ENCODE results near the gene ZNF511. TPM values are rescaled to one million over a fixed set of nuclear protein-coding genes. Genes with fewer than 3 reads are reported as not detected.
A peak's percentile ranks its signal among the peaks of the same experiment; 100 is the strongest.

Gene ZNF511
- total and polyA plus RNA-seq, 2 of the 4 experiments (the other 2 are of a cell fraction): 13.6 to 32.6 TPM

- 80% methylated on average over 1 of the region's 8 CpGs; no CpG with 5 or more reads in 1 of the 2 experiments for WGBS, 2 experiments (ENCODE audit: extremely low coverage in 2 of 2, insufficient read length in 1 of 2)
- no peak overlapping the region for H4K8ac ChIP-seq (ENCODE audit: low read depth in 2 of 2, low read length in 2 of 2)
- H4K5ac ChIP-seq (ENCODE audit: low read depth, low read length): no peak overlapping the region
- no peak overlapping the region for H3K9ac ChIP-seq (ENCODE audit: low read depth, low read length)
- H3K4me3 ChIP-seq (ENCODE audit: insufficient read depth, low read depth, low read length): no peak overlapping the region
- no TSS peak for BruUV-seq (replicated peaks)
- H3K4me1 ChIP-seq (ENCODE audit: control insufficient read depth, insufficient read depth, low read length): peaks cover 8% of the 10 kb centered on the region
- in situ Hi-C loops (cut with MboI; ENCODE audit: low sequenced_read_pairs): no loop called here
- no peak overlapping the region for H2BK5ac ChIP-seq (ENCODE audit: low read depth, low read length, poor library complexity, severe bottlenecking)
- H3K56ac ChIP-seq (ENCODE audit: extremely low read depth, insufficient read depth, low read length): no peak overlapping the region
- H3K4me2 ChIP-seq (ENCODE audit: low read depth, low read length): no peak overlapping the region
- H4K91ac ChIP-seq (ENCODE audit: insufficient read depth, low read depth, low read length): no peak overlapping the region
- H3K36me3 ChIP-seq (ENCODE audit: control insufficient read depth, insufficient read depth, low read length): peaks cover 14% of the 10 kb centered on the region; the same call in 1 of the 2 replicates
- peaks cover 11% of the 10 kb centered on the region; the same call in 1 of the 2 replicates for H3K9me1 ChIP-seq (ENCODE audit: insufficient read depth, low read length)
- no peaks in the 10 kb centered on the region for H3K9me3 ChIP-seq (ENCODE audit: control insufficient read depth, insufficient read depth, low read length)
- no peak overlapping the region for H3K4ac ChIP-seq (ENCODE audit: low read depth, low read length)
- no peak overlapping the region for H2BK20ac ChIP-seq (ENCODE audit: low read depth, low read length)
- POLR2A ChIA-PET (ENCODE audit: unreplicated experiment): no interaction called here
- H2BK15ac ChIP-seq (ENCODE audit: low read depth, low read length): no peak overlapping the region
- H2AK5ac ChIP-seq (ENCODE audit: low read depth, low read length): no peak overlapping the region
- intact Hi-C loops (cut with micrococcal nuclease): no loop called here
- CTCF ChIA-PET: no interaction called here
- H3K27ac ChIP-seq (ENCODE audit: insufficient read depth, low read length): no peak overlapping the region
- peaks cover 24% of the 10 kb centered on the region for H4K20me1 ChIP-seq (ENCODE audit: insufficient read depth, low read length)
- H3K14ac ChIP-seq (replicated peaks; ENCODE audit: low read depth, low read length): no peak overlapping the region
- no peaks in the 10 kb centered on the region for H3K27me3 ChIP-seq (ENCODE audit: control insufficient read depth, insufficient read depth, low read length)
- TF ChIP-seq NFE2L2 (IDR thresholded peaks at IDR 0.05; ENCODE audit: low read depth, low read length) (no peak), MAZ (IDR thresholded peaks at IDR 0.05; ENCODE audit: borderline replicate concordance, low read depth, low read length) (no peak), RAD21 (IDR thresholded peaks at IDR 0.05; ENCODE audit: low read length) (no peak), RFX5 (IDR thresholded peaks at IDR 0.05; ENCODE audit: low read depth, low read length) (no peak), MAFK (IDR thresholded peaks at IDR 0.05; ENCODE audit: low read depth, low read length) (0 out of 2 replicates have a peak, but pooled peaks have one; percentile 21), POLR2A (IDR thresholded peaks at IDR 0.05; ENCODE audit: low read depth, low read length) (no peak)
- TF ChIP-seq, protein P1, sequence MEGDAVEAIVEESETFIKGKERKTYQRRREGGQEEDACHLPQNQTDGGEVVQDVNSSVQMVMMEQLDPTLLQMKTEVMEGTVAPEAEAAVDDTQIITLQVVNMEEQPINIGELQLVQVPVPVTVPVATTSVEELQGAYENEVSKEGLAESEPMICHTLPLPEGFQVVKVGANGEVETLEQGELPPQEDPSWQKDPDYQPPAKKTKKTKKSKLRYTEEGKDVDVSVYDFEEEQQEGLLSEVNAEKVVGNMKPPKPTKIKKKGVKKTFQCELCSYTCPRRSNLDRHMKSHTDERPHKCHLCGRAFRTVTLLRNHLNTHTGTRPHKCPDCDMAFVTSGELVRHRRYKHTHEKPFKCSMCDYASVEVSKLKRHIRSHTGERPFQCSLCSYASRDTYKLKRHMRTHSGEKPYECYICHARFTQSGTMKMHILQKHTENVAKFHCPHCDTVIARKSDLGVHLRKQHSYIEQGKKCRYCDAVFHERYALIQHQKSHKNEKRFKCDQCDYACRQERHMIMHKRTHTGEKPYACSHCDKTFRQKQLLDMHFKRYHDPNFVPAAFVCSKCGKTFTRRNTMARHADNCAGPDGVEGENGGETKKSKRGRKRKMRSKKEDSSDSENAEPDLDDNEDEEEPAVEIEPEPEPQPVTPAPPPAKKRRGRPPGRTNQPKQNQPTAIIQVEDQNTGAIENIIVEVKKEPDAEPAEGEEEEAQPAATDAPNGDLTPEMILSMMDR (conservative IDR thresholded peaks at IDR 0.05; ENCODE audit: low read depth, low read length): no peak
- no peak overlapping the region for H2BK120ac ChIP-seq (ENCODE audit: low read depth, low read length)
- no peak overlapping the region for H2AK9ac ChIP-seq (replicated peaks; ENCODE audit: low read depth, low read length, poor library complexity)
- ATAC-seq (ENCODE audit: low read depth): no peak
- H2AFZ ChIP-seq (replicated peaks; ENCODE audit: low read length, poor library complexity): no peak overlapping the region
- no peak overlapping the region for H3K18ac ChIP-seq (ENCODE audit: low read depth, low read length)
- no peak overlapping the region for H3K23ac ChIP-seq (ENCODE audit: low read depth, low read length)
- H3K79me1 ChIP-seq (ENCODE audit: low read depth in 1 of 2, low read length in 2 of 2): peaks cover 7 to 32% of the 10 kb centered on the region in 2 experiments
- dilution Hi-C loops (cut with HindIII; ENCODE audit: low sequenced_read_pairs, unreplicated experiment): no loop called here
- no peak for DNase-seq
Measured at GRCh38 chr10:133310789-133311188, 2.1 kb downstream of the ZNF511 start.
